HepG2 (cell line): Measurements from ENCODE around the gene RERE. TPM values are rescaled to one million over a fixed set of nuclear protein-coding genes. Genes with fewer than 3 reads are reported as not detected.

Source experiments
- AKAP8 ChIP-seq: sonication (generic); formaldehyde crosslinking; IDR thresholded peaks from 2 replicates; pipeline ENCODE4 v1.5.1; 2020; ENCODE audit warnings: mild to moderate bottlenecking, missing genetic modification reagents
- BATF2 ChIP-seq: sonication (generic); formaldehyde crosslinking; IDR thresholded peaks from 2 replicates; pipeline ENCODE4 v1.8.0; 2022; ENCODE audit warnings: mild to moderate bottlenecking, missing genetic modification reagents, moderate library complexity
- E2F5 ChIP-seq: sonication (generic); formaldehyde crosslinking; conservative IDR thresholded peaks from 2 replicates; pipeline ENCODE4 v1.4.0; 2020; ENCODE audit warnings: missing genetic modification reagents
- KDM5A ChIP-seq: fragments of 200-600 bp; sonication (generic); IDR thresholded peaks from 2 replicates; pipeline ENCODE4 v1.7.0; 2018; ENCODE audit warnings: antibody characterized with exemption, mild to moderate bottlenecking, low read length, borderline replicate concordance
- KMT2A ChIP-seq: sonication (generic); formaldehyde crosslinking; IDR thresholded peaks from 2 replicates; pipeline ENCODE4 v1.4.0; 2020; ENCODE audit warnings: missing genetic modification reagents
- MED13 ChIP-seq: sonication (generic); formaldehyde crosslinking; IDR thresholded peaks from 2 replicates; pipeline ENCODE4 v1.5.0; 2020; ENCODE audit warnings: missing genetic modification reagents
- PHF8 ChIP-seq: sonication (generic); formaldehyde crosslinking; IDR thresholded peaks from 2 replicates; pipeline ENCODE4 v1.5.0; 2020; ENCODE audit warnings: missing genetic modification reagents
- RBFOX2 ChIP-seq: fragments of 200-400 bp; formaldehyde crosslinking; IDR thresholded peaks from 2 replicates; pipeline ENCODE4 v1.6.1; 2017; ENCODE audit warnings: low read depth, mild to moderate bottlenecking, low read length
- SETDB1 ChIP-seq: sonication (generic); formaldehyde crosslinking; IDR thresholded peaks from 2 replicates; pipeline ENCODE4 v1.5.1; 2020; ENCODE audit warnings: missing genetic modification reagents, mild to moderate bottlenecking, borderline replicate concordance
- SSRP1 ChIP-seq: IDR thresholded peaks from 2 replicates; pipeline ENCODE4 v1.6.1; 2016; ENCODE audit warnings: control low read depth
- TBX3 ChIP-seq: fragments of 450-650 bp; IDR thresholded peaks from 2 replicates; pipeline ENCODE4 v1.6.1; 2017; ENCODE audit warnings: antibody characterized with exemption, mild to moderate bottlenecking, inconsistent platforms, borderline replicate concordance
- TCF12 ChIP-seq, 2 experiments: fragments of 450-650 bp in 1 of 2; sonication (generic) in 1 of 2; formaldehyde crosslinking in 1 of 2; IDR thresholded peaks; 2 replicates each; pipeline versions ENCODE4 v1.6.1 to v1.8.0; 2017 to 2022; ENCODE audit warnings: antibody characterized with exemption in 1 of 2, mild to moderate bottlenecking in 1 of 2, missing genetic modification reagents in 1 of 2, moderate library complexity in 1 of 2
- ZNF205 ChIP-seq: IDR thresholded peaks from 2 replicates; pipeline ENCODE4 v1.6.1; 2018; ENCODE audit warnings: missing biosample characterization, missing genetic modification reagents
- ZNF34 ChIP-seq: sonication (generic); formaldehyde crosslinking; IDR thresholded peaks from 2 replicates; pipeline ENCODE4 v1.4.0; 2020; ENCODE audit warnings: mild to moderate bottlenecking, missing genetic modification reagents, borderline replicate concordance
- ZNF350 ChIP-seq: sonication (generic); formaldehyde crosslinking; IDR thresholded peaks from 2 replicates; pipeline ENCODE4 v1.4.0; 2020; ENCODE audit warnings: mild to moderate bottlenecking, low read depth, missing genetic modification reagents, borderline replicate concordance
- ZNF430 ChIP-seq: sonication (generic); formaldehyde crosslinking; IDR thresholded peaks from 2 replicates; pipeline ENCODE4 v1.9.0; 2021; ENCODE audit warnings: mild to moderate bottlenecking, missing genetic modification reagents
- ZNF446 ChIP-seq: sonication (generic); formaldehyde crosslinking; IDR thresholded peaks from 2 replicates; pipeline ENCODE4 v1.5.0; 2020; ENCODE audit warnings: mild to moderate bottlenecking, missing genetic modification reagents
- ZNF503 ChIP-seq: sonication (generic); formaldehyde crosslinking; IDR thresholded peaks from 2 replicates; pipeline ENCODE4 v1.4.0; 2020; ENCODE audit warnings: missing genetic modification reagents
- ZNF605 ChIP-seq: sonication (generic); formaldehyde crosslinking; IDR thresholded peaks from 2 replicates; pipeline ENCODE4 v1.8.0; 2022; ENCODE audit warnings: mild to moderate bottlenecking, missing genetic modification reagents
- ZNF709 ChIP-seq: sonication (generic); formaldehyde crosslinking; IDR thresholded peaks from 2 replicates; pipeline ENCODE4 v1.5.0; 2020; ENCODE audit warnings: mild to moderate bottlenecking, missing genetic modification reagents
- ZNF777 ChIP-seq: sonication (generic); formaldehyde crosslinking; IDR thresholded peaks from 2 replicates; pipeline ENCODE4 v1.4.0; 2020; ENCODE audit warnings: missing genetic modification reagents
- polyA plus RNA-seq, 8 experiments: library from polyadenylated mRNA; depleted of rRNA in 3 of 8; stranded (reverse) in 7 of 8; unstranded in 1 of 8; fragments of >200 nt; fragmentation: Illumina TruSeq in 4 of 8; extraction: Trizol in 4 of 8; gene quantifications; 2 replicates each; pipeline versions ENCODE4 v1.2.1 to v1.2.3, GENCODE V29; 2011 to 2016; ENCODE audit warnings: low read depth in 4 of 8, missing spikeins in 1 of 8, mixed read lengths in 1 of 8; ENCODE audit not compliant: insufficient read depth in 1 of 8
- total RNA-seq, 5 experiments: library from RNA; depleted of rRNA; stranded (reverse); fragments of >200 nt; fragmentation: Illumina TruSeq; extraction: Trizol; gene quantifications; 2 replicates each; pipeline ENCODE4 v1.2.3, GENCODE V29; 2016; ENCODE audit warnings: low read depth in 1 of 5
- TF ChIP-seq, protein P1 (sequence below): sonication (generic); formaldehyde crosslinking; conservative IDR thresholded peaks from 2 replicates; pipeline ENCODE4 v1.4.0; 2020; ENCODE audit warnings: mild to moderate bottlenecking, missing genetic modification reagents, moderate library complexity

RERE gene
- total and polyA plus RNA-seq, 2 of the 13 experiments (the other 11 are each of a cell fraction or from before 2014, with no cell fraction given) = 18.3 to 21.9 TPM

GRCh38 chr1:8680664-8681650, 136.5 kb downstream of the RERE start (continued):
- TF ChIP-seq TBX3 (0 out of 2 replicates have a peak, but pooled peaks have one; percentile 40), TCF12 (IDR thresholded peaks at IDR 0.05) (no peak), TCF12 (CRISPR knock-in tag; IDR thresholded peaks at IDR 0.05) (no peak), MED13 (CRISPR knock-in tag) (no peak), KMT2A (CRISPR knock-in tag) (no peak), E2F5 (CRISPR knock-in tag) (no peak), ZNF205 (CRISPR knock-in tag) (no peak), SSRP1 (CRISPR knock-in tag) (no peak), ZNF605 (CRISPR knock-in tag) (no peak), RBFOX2 (0 out of 2 replicates have a peak, but pooled peaks have one; percentile 38), BATF2 (CRISPR knock-in tag) (no peak), ZNF446 (CRISPR knock-in tag) (no peak), ZNF777 (CRISPR knock-in tag) (no peak), ZNF430 (CRISPR knock-in tag) (no peak), PHF8 (no peak), ZNF503 (no peak), AKAP8 (CRISPR knock-in tag) (no peak), ZNF34 (no peak), SETDB1 (no peak), KDM5A (0 out of 2 replicates have a peak, but pooled peaks have one; percentile 40), ZNF350 (no peak), ZNF709 (CRISPR knock-in tag) (no peak)
- TF ChIP-seq, protein P1, sequence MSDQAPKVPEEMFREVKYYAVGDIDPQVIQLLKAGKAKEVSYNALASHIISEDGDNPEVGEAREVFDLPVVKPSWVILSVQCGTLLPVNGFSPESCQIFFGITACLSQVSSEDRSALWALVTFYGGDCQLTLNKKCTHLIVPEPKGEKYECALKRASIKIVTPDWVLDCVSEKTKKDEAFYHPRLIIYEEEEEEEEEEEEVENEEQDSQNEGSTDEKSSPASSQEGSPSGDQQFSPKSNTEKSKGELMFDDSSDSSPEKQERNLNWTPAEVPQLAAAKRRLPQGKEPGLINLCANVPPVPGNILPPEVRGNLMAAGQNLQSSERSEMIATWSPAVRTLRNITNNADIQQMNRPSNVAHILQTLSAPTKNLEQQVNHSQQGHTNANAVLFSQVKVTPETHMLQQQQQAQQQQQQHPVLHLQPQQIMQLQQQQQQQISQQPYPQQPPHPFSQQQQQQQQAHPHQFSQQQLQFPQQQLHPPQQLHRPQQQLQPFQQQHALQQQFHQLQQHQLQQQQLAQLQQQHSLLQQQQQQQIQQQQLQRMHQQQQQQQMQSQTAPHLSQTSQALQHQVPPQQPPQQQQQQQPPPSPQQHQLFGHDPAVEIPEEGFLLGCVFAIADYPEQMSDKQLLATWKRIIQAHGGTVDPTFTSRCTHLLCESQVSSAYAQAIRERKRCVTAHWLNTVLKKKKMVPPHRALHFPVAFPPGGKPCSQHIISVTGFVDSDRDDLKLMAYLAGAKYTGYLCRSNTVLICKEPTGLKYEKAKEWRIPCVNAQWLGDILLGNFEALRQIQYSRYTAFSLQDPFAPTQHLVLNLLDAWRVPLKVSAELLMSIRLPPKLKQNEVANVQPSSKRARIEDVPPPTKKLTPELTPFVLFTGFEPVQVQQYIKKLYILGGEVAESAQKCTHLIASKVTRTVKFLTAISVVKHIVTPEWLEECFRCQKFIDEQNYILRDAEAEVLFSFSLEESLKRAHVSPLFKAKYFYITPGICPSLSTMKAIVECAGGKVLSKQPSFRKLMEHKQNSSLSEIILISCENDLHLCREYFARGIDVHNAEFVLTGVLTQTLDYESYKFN (CRISPR knock-in tag) = peak; percentile 60; the same call in 1 of the 2 replicates
